Osteoblast (primary cell): ENCODE measurements around the gene MED20. TPM values are rescaled to one million over a fixed set of nuclear protein-coding genes. Genes with fewer than 3 reads are reported as not detected.

Experiments used
- DNase-seq: peaks from one replicate; pipeline ENCODE4 v3.0.0; 2011; ENCODE audit warnings: low spot score, mixed read lengths; ENCODE audit not compliant: insufficient read length; ENCODE audit errors: missing footprints
- H2AFZ ChIP-seq: 2 replicates; pipeline ENCODE4 v1.6.0; 2011; ENCODE audit warnings: mild to moderate bottlenecking, low read length
- H3K27ac ChIP-seq: 2 replicates; pipeline ENCODE4 v1.5.1; 2011; ENCODE audit warnings: mild to moderate bottlenecking, low read depth, low read length, moderate library complexity
- H3K27me3 ChIP-seq: 2 replicates; pipeline ENCODE4 v1.6.0; 2012; ENCODE audit warnings: mild to moderate bottlenecking, control low read depth, inconsistent platforms, low read length, moderate library complexity; ENCODE audit not compliant: insufficient read depth
- H3K36me3 ChIP-seq: 2 replicates; pipeline ENCODE4 v1.5.1; 2011; ENCODE audit warnings: mild to moderate bottlenecking, low read length, control low read depth, moderate library complexity; ENCODE audit not compliant: insufficient read depth
- H3K4me1 ChIP-seq: 2 replicates; pipeline ENCODE4 v1.5.1; 2011; ENCODE audit warnings: mild to moderate bottlenecking, low read length, control low read depth, moderate library complexity; ENCODE audit not compliant: insufficient read depth
- H3K4me2 ChIP-seq: 2 replicates; pipeline ENCODE4 v1.6.0; 2011; ENCODE audit warnings: mild to moderate bottlenecking, low read length; ENCODE audit not compliant: insufficient read depth
- H3K4me3 ChIP-seq: fragments of 200-600 bp; sonication (generic); 3 replicates; pipeline ENCODE4 v1.5.1; 2012; ENCODE audit warnings: mild to moderate bottlenecking, low read length, inconsistent platforms; ENCODE audit not compliant: insufficient read depth
- H3K79me2 ChIP-seq: 2 replicates; pipeline ENCODE4 v1.6.0; 2012; ENCODE audit warnings: mild to moderate bottlenecking, low read length, control low read depth, inconsistent platforms; ENCODE audit not compliant: insufficient read depth
- H3K9me3 ChIP-seq: 2 replicates; pipeline ENCODE4 v1.5.1; 2011; ENCODE audit warnings: low read depth, low read length, control low read depth
- H4K20me1 ChIP-seq: 2 replicates; pipeline ENCODE4 v1.6.0; 2012; ENCODE audit warnings: mild to moderate bottlenecking, low read length, control low read depth; ENCODE audit not compliant: insufficient read depth
- total RNA-seq: library from RNA; depleted of rRNA; stranded (reverse); fragments of >200 nt; gene quantifications from 2 replicates; pipeline ENCODE4 v1.2.3, GENCODE V29; 2012
- TF ChIP-seq, protein P1 (sequence below): IDR thresholded peaks from 2 replicates; pipeline ENCODE4 v1.5.1; 2011; ENCODE audit warnings: mild to moderate bottlenecking, low read depth, low read length, moderate library complexity; ENCODE audit errors: extremely low read depth

Gene MED20
- total RNA-seq, 1 donor: 30.8 TPM

- no peak overlapping the region for H3K4me3 ChIP-seq
- no peaks in the 10 kb centered on the region for H3K79me2 ChIP-seq
- H3K4me1 ChIP-seq: peaks cover 14% of the 10 kb centered on the region
- H3K27ac ChIP-seq: no peak overlapping the region
- H3K9me3 ChIP-seq: no peaks in the 10 kb centered on the region
- H3K27me3 ChIP-seq: no peaks in the 10 kb centered on the region
- no peak for DNase-seq
- H4K20me1 ChIP-seq: no peaks in the 10 kb centered on the region
- no peaks in the 10 kb centered on the region for H3K36me3 ChIP-seq
- TF ChIP-seq, protein P1, sequence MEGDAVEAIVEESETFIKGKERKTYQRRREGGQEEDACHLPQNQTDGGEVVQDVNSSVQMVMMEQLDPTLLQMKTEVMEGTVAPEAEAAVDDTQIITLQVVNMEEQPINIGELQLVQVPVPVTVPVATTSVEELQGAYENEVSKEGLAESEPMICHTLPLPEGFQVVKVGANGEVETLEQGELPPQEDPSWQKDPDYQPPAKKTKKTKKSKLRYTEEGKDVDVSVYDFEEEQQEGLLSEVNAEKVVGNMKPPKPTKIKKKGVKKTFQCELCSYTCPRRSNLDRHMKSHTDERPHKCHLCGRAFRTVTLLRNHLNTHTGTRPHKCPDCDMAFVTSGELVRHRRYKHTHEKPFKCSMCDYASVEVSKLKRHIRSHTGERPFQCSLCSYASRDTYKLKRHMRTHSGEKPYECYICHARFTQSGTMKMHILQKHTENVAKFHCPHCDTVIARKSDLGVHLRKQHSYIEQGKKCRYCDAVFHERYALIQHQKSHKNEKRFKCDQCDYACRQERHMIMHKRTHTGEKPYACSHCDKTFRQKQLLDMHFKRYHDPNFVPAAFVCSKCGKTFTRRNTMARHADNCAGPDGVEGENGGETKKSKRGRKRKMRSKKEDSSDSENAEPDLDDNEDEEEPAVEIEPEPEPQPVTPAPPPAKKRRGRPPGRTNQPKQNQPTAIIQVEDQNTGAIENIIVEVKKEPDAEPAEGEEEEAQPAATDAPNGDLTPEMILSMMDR: no peak
- H3K4me2 ChIP-seq: no peak overlapping the region
- H2AFZ ChIP-seq: no peak overlapping the region
Measured at GRCh38 chr6:41963371-41963770, 42.4 kb upstream of the MED20 start.

- H3K79me2 ChIP-seq: no peaks in the 10 kb centered on the region
- DNase-seq: no peak
- no peaks in the 10 kb centered on the region for H4K20me1 ChIP-seq
- H2AFZ ChIP-seq: no peak overlapping the region
- no peak overlapping the region for H3K27ac ChIP-seq
- TF ChIP-seq, protein P1: no peak
- H3K4me1 ChIP-seq: no peaks in the 10 kb centered on the region
- H3K36me3 ChIP-seq: no peaks in the 10 kb centered on the region
- H3K4me2 ChIP-seq: no peak overlapping the region
- H3K9me3 ChIP-seq: no peaks in the 10 kb centered on the region
- no peaks in the 10 kb centered on the region for H3K27me3 ChIP-seq
- H3K4me3 ChIP-seq: no peak overlapping the region
Measured at GRCh38 chr6:41960028-41960427, 39.1 kb upstream of the MED20 start.

- H3K4me1 ChIP-seq: no peaks in the 10 kb centered on the region
- no peaks in the 10 kb centered on the region for H3K27me3 ChIP-seq
- DNase-seq: no peak
- TF ChIP-seq, protein P1: no peak
- no peaks in the 10 kb centered on the region for H3K79me2 ChIP-seq
- H3K4me2 ChIP-seq: no peak overlapping the region
- no peak overlapping the region for H3K27ac ChIP-seq
- H3K36me3 ChIP-seq: no peaks in the 10 kb centered on the region
- H3K9me3 ChIP-seq: no peaks in the 10 kb centered on the region
- H3K4me3 ChIP-seq: no peak overlapping the region
- H2AFZ ChIP-seq: no peak overlapping the region
- H4K20me1 ChIP-seq: no peaks in the 10 kb centered on the region
Measured at GRCh38 chr6:41958022-41958856, 37.3 kb upstream of the MED20 start.

DNA sequence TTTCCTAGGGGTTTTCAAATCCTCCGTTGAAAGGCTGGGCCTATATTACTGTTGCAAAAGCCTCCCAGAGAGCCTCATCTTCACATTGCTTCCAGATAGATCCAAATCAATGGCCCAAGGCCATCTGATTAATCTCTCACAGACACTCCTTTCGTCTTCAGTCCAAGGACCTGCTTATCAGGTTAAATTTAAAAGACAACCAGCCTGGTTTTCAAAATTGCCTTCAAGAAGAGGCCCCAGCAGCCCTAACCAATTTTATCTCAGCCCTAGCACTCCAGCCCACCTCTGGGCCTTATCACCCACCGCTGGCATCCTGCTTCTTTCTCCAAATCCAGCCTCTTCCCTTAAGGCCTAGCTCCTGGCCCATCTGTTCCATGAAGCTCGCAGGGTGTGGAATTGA is 36.2 kb upstream of the MED20 start:
- DNase-seq: no peak

More for the DNA sequence above, 36.2 kb upstream of the MED20 start:
- H3K9me3 ChIP-seq: no peaks in the 10 kb centered on the region
- no peaks in the 10 kb centered on the region for H3K79me2 ChIP-seq
- TF ChIP-seq, protein P1: no peak
- no peaks in the 10 kb centered on the region for H3K4me1 ChIP-seq
- no peaks in the 10 kb centered on the region for H3K36me3 ChIP-seq
- no peak overlapping the region for H3K4me3 ChIP-seq
- no peak overlapping the region for H3K4me2 ChIP-seq
- H4K20me1 ChIP-seq: no peaks in the 10 kb centered on the region
- H3K27ac ChIP-seq: no peak overlapping the region
- no peak overlapping the region for H2AFZ ChIP-seq
- no peaks in the 10 kb centered on the region for H3K27me3 ChIP-seq
